PFSK-1 (cell line): ENCODE results near the gene SNX4.

Experiments used
- FOXP2 ChIP-seq: optimal IDR thresholded peaks from 2 replicates; pipeline ENCODE3; 2011; ENCODE audit warnings: borderline replicate concordance, control low read depth, inconsistent platforms; ENCODE audit not compliant: insufficient read depth; ENCODE audit errors: extremely low read length, extremely low read depth
- POLR2AphosphoS5 ChIP-seq: IDR thresholded peaks from 2 replicates; pipeline ENCODE4 v1.6.1; 2012; ENCODE audit warnings: low read depth, mild to moderate bottlenecking, control low read depth, low read length, moderate library complexity
- REST ChIP-seq, 2 experiments: IDR thresholded peaks; 2 replicates each; pipeline versions ENCODE4 v1.6.1 to v1.8.0; 2011 to 2012; ENCODE audit warnings: low read depth in 2 of 2, low read length in 2 of 2, control low read depth in 1 of 2, inconsistent platforms in 1 of 2, mild to moderate bottlenecking in 1 of 2, moderate library complexity in 1 of 2; ENCODE audit not compliant: insufficient read depth in 1 of 2
- SIN3A ChIP-seq: IDR thresholded peaks from 2 replicates; pipeline ENCODE4 v1.6.1; 2012; ENCODE audit warnings: mild to moderate bottlenecking, low read length, moderate library complexity, borderline replicate concordance; ENCODE audit not compliant: insufficient read depth
- TAF1 ChIP-seq: IDR thresholded peaks from 2 replicates; pipeline ENCODE4 v1.6.1; 2012; ENCODE audit warnings: low read length, control low read depth, borderline replicate concordance; ENCODE audit not compliant: insufficient read depth

Gene SNX4

GRCh38 chr3:125481786-125482185 lies 38.2 kb downstream of the SNX4 start:
- TF ChIP-seq TAF1 = no peak
- no peak for TF ChIP-seq SIN3A
- no peak for TF ChIP-seq REST (IDR thresholded peaks at IDR 0.05; ENCODE audit: insufficient read depth in 1 of 2, low read depth in 2 of 2, low read length in 2 of 2)
- TF ChIP-seq FOXP2 = no peak
- TF ChIP-seq POLR2AphosphoS5 = no peak

GRCh38 chr3:125480656-125481374 lies 39.2 kb downstream of the SNX4 start:
- TF ChIP-seq POLR2AphosphoS5 = no peak
- no peak for TF ChIP-seq REST (IDR thresholded peaks at IDR 0.05; ENCODE audit: insufficient read depth in 1 of 2, low read depth in 2 of 2, low read length in 2 of 2)
- TF ChIP-seq FOXP2 = no peak
- no peak for TF ChIP-seq SIN3A
- no peak for TF ChIP-seq TAF1

GRCh38 chr3:125479091-125479490 lies 40.9 kb downstream of the SNX4 start:
- TF ChIP-seq REST (IDR thresholded peaks at IDR 0.05; ENCODE audit: insufficient read depth in 1 of 2, low read depth in 2 of 2, low read length in 2 of 2) (no peak), POLR2AphosphoS5 (no peak), SIN3A (no peak), TAF1 (no peak), FOXP2 (no peak)

- TF ChIP-seq FOXP2 (no peak), TAF1 (no peak), REST (IDR thresholded peaks at IDR 0.05; ENCODE audit: insufficient read depth in 1 of 2, low read depth in 2 of 2, low read length in 2 of 2) (no peak), SIN3A (no peak), POLR2AphosphoS5 (no peak)
These were observed 41.7 kb downstream of the SNX4 start for GRCh38 chr3:125478326-125478725.

- no peak for TF ChIP-seq TAF1
- no peak for TF ChIP-seq SIN3A
- TF ChIP-seq POLR2AphosphoS5 = no peak
- TF ChIP-seq REST (IDR thresholded peaks at IDR 0.05; ENCODE audit: insufficient read depth in 1 of 2, low read depth in 2 of 2, low read length in 2 of 2) = no peak
- no peak for TF ChIP-seq FOXP2
These were observed 42.3 kb downstream of the SNX4 start for GRCh38 chr3:125477701-125478100.
